Epithelial cell of esophagus (primary cell): Measurements from ENCODE around the gene CCDC158.

Source experiments
- DNase-seq: peaks from one replicate; pipeline ENCODE4 v3.0.0; 2010; ENCODE audit warnings: low read depth
- H3K4me3 ChIP-seq: 2 replicates; pipeline ENCODE4 v1.5.1; 2011; ENCODE audit warnings: mild to moderate bottlenecking, low read length, control low read depth
- CTCF ChIP-seq: IDR thresholded peaks from 2 replicates; pipeline ENCODE4 v1.5.1; 2011; ENCODE audit warnings: low read depth, mild to moderate bottlenecking, low read length, control low read depth, inconsistent platforms; ENCODE audit not compliant: insufficient read depth; ENCODE audit errors: missing control alignments

Gene CCDC158

GRCh38 chr4:76374798-76375197 lies 46.1 kb downstream of the CCDC158 start:
- DNase-seq, result no peak
- TF ChIP-seq CTCF, result no peak
- no peak overlapping the region for H3K4me3 ChIP-seq

GRCh38 chr4:76373919-76374552 lies 46.9 kb downstream of the CCDC158 start:
- TF ChIP-seq CTCF, result no peak
- H3K4me3 ChIP-seq, result no peak overlapping the region
- DNase-seq, result peak; percentile 47

GRCh38 chr4:76366737-76367136 lies 54.2 kb downstream of the CCDC158 start:
- no peak overlapping the region for H3K4me3 ChIP-seq
- no peak for TF ChIP-seq CTCF
- no peak for DNase-seq

GRCh38 chr4:76365636-76366035 lies 55.3 kb downstream of the CCDC158 start:
- no peak overlapping the region for H3K4me3 ChIP-seq
- DNase-seq, result peak; percentile 11
- no peak for TF ChIP-seq CTCF

GRCh38 chr4:76364763-76365162 lies 56.2 kb downstream of the CCDC158 start:
- H3K4me3 ChIP-seq, result no peak overlapping the region
- TF ChIP-seq CTCF, result no peak
- no peak for DNase-seq

GRCh38 chr4:76363556-76364290 lies 57.2 kb downstream of the CCDC158 start:
- H3K4me3 ChIP-seq, result no peak overlapping the region
- no peak for TF ChIP-seq CTCF
- no peak for DNase-seq
